ENCODE measurements around the gene BTAF1.
A peak's percentile ranks its signal among the peaks of the same experiment; 100 is the strongest.

Gene BTAF1

DNA sequence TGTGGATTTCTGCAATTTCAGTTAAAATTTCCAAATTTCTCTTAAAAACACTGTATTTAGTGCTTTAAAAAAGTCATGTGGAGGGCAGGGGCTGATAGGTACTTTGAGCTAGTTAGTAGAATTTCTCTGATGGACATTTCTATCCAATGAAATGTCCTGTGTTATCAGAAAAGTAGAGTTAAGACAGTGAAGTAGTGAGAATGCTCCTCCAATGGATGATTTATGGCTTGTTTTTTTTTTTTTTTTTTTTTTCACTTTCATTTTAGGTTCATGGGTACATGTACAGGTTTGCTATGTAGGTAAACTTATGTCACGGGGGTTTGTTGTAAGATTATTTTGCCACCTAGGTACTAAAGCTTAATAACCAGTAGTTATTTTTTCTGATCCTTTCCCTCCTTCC, 55.0 kb downstream of the BTAF1 start:
- DNase-seq (ENCODE audit: low read depth), result no peak

DNA sequence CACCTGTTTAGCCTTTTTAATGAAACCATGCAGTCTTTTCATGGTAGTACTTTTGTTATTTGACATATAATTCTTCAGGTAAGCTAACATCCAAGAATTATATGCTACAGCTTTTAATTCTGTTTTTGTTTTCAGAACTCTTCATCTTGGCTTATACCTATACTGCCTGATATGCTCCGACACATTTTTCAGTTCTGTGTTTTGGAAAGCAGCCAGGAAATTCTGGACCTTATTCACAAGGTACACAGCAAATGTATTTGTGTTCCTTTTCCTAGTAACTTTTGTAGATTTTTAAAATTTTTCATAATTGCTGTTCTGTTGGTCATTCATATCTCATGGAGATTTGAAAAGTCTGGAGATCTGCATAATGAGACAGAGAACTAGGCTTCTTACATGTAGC, 56.7 kb downstream of the BTAF1 start:
- DNase-seq (ENCODE audit: low read depth), result no peak

DNA sequence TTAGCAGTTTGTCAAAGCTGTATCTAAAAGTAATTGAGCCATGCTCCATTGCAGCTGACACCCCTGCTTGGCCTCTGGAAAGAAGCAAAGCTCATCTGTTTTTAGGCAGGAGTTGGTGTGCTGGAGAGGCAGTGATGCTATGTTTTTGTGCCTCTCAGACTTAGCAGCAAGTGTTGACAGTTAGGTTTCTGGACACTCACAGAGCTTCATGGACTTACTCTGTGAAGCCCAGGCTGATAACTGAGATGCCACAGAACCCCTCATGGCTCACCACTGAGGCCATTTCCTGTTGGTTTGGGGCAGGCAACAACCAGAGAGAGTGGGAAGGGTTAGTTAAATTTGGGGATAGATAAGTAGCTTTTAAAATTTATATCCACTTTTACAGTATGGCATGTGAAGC, 59.8 kb downstream of the BTAF1 start:
- DNase-seq (ENCODE audit: low read depth), result no peak

DNA sequence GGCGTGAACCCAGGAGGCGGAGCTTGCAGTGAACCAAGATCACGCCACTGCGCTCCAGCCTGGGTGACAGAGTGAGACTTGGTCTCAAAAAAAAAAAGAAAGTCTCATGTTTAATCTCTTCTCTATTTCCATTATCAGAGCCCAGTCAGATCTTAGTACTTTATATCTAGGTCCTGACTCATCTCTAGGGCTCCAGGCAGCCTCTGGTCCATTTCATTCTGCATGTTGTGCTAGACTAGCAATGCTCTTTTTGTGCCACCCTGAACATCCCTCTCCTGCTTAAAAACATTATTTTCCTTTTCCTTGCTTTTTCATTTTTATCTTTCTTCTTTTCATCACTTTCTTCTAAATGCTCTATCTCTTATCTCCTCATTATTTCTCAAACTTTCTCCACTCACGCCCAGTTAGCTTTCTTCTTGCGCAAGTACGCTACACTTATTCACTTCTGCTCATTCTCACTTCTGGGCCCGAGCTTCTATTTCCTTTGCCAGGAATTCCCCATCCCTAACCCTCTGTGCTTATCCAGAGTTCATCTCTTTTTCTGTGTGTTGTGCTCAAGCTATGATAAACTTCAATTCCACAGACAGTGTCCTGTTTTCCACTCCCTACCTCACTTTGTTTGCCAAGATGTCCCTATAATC, 63.9 kb downstream of the BTAF1 start:
- DNase-seq (ENCODE audit: low read depth), result peak; percentile 90

DNA sequence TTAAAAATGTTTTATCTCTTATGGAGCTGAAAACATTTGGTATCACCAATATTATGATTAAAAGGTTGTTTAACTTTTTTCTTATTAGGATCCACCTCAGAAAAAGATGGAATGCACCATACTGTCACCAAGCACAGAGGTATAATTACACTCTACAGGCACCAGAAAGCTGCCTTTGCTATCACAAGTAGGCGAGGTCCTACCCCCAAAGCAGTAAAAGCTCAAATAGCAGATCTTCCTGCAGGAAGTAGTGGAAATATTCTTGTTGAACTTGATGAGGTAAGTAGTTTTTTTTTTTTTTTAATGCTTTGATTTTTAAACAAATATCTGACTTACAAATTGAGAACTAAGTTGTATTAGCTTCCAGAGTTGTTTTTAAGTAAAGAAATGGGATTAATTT, 68.5 kb downstream of the BTAF1 start:
- no peak for DNase-seq (ENCODE audit: low read depth)

DNA sequence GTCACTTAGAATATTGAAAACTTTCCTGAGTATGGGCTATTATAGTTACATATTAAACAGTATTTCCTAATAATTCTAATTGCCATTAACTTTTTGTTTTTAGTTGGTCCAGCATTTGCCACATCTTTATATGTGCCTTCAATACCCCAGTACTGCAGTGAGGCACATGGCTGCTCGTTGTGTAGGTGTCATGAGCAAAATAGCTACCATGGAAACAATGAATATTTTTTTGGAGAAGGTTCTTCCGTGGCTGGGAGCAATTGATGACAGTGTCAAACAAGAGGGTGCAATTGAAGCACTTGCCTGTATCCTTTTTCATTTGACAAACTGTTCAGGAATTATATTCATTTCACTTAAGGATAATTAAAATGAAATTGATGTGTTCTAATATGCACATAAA, 72.7 kb downstream of the BTAF1 start:
- DNase-seq (ENCODE audit: low read depth), result no peak

DNA sequence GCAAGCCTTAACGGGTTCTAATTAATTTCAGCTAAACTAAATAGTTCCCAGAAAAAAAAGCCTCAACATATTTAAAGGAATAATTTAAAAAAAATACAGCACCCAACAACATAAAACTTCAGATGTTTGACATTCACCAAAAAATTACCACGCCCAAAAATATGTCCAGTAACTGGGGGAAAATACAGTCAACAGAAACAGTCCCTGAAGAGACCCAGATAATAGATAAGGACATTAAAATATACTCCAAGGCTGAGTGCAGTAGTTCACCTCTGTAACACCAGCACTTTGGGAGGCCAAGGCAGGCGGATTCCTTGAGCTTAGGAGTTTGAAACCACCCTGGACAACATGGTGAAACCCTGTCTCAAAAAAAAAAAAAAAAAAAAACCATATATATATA, 78.0 kb downstream of the BTAF1 start:
- DNase-seq (ENCODE audit: low read depth), result no peak

DNA sequence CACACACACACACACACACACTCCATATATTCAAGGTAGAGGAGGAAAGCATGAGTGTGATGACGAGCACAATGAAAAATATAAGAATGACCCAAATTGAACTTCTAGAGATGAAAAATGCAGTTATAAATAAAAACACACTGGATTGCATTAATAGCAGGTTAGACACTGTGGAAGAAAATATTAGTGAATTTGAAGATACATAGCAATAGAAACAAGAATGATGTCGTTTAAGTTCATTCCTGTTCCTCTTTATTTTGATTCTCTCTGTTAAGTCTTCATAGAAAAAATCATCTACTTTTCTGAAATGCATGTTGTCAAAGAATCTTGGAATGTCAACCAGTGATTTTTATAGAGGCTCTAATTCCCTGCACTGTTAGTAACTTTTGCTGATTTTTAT, 78.4 kb downstream of the BTAF1 start:
- DNase-seq (ENCODE audit: low read depth), result no peak

DNA sequence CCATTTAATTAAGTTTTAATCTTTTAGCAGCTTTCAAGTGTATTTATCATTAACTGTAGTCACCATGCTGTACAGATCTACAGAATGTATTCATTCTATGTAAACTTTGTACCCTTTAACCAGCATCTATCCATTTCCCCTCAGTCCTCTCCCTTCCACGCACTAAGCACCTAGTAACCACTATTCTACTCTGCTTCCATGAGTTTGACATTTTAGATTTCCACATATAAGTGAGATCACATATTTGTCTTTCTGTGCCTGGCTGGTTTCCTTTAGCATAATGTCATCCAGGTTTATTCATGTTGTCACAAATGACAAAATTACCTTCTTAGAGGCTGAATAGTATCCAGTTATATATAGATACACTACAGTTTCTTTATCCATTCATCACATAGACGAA, 79.7 kb downstream of the BTAF1 start:
- no peak for DNase-seq (ENCODE audit: low read depth)

DNA sequence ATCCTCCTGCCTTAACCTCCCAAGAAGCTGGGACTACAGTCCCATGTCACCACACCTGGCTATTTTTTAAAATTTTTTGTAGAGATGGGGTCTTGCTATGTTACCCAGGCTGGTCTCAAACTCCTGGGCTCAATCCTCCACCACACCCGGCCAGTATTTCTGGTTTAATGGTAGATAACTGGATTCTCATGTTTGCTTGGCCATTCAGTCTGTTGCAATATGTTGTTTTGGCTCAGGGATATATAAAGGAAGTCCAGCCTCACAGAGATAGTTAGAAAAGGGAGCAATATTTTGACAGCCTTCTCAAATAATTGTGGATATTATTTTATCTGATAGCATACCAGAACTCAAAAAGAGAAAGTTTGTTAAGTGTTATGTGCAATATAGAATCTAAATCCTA, 82.4 kb downstream of the BTAF1 start:
- DNase-seq (ENCODE audit: low read depth), result no peak

DNA sequence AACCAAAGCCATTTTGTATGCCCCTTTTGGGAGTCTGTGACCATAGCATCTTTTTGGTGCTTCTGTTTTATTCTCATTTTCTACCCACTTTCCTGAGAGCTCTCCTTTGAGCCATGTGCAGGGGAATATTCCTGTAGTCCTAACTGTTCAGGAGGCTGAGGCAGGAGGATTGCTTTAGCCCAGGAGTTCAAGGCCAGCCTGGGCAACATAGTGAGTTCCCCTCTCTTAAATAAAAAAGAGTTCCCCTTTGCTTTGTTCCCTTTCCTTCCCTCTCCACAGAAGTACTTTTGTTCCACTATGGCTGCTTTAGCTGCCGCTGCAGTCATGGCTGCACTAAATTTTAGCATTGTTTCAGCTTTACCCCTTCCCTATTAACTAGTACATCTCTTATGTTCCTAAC, 85.9 kb downstream of the BTAF1 start:
- DNase-seq (ENCODE audit: low read depth), result no peak

DNA sequence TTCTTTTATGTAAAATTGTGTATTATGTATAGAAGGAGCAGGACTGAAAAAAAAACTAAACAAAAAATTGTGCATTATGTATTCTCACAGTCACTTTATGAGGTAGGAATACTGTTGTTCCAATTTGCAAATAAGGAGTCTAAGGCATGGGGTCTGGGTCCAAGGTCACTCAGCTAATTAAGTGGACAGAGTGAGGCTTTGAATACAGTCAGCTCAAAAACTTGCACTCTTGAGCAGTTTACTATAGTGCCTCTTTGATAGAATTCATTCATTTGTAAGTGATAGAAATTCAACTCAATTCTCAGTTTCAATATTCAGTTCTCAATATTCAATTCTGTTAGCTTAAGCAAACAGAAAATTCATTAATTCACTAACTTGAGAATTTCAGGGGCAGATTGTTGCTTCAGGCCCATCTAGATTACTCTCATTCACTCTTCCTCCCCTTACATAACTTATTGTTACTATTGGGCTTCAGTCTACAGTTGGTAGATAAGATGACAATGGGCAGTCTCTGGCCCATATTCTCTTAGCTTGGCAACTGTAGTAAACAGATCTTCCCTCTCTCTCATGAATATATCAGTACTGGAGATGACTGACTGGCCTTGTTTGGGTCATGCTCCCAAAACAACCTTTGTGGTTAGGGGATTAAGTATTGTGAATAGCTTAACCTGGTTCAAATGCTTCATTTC, 86.6 kb downstream of the BTAF1 start:
- no peak for DNase-seq (ENCODE audit: low read depth)

DNA sequence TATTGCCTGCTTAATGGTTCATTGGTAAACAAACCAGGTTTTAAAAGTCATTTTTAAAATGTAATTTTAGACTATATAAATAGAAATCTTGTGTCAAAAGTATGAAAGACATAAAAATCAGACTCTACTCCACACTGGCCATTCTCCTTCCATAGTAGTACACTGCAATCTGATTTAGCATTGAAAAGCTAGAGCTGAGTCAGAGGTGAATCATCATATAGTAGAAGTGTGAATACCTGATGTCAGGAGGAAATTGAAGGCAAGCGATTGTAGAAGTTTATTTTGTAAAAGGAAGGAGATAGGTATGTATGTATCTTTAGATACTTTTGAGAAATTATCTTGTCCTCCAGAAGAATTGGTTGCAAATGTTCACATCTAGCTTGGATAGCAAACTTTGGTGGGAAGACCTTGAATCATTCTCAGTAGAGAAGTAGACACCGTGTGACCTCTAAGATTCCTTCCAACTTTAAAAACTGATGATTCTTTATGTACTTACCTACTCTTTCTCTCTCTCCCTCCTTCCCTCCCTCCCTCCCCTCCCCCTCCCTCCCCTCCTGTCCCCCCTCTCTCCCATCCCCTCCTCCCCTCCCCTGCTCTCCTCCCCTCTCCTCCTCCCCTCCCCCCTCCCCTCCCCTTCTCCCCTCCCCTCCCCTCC, 88.1 kb downstream of the BTAF1 start:
- peak; percentile 75 for DNase-seq (ENCODE audit: low read depth)

DNA sequence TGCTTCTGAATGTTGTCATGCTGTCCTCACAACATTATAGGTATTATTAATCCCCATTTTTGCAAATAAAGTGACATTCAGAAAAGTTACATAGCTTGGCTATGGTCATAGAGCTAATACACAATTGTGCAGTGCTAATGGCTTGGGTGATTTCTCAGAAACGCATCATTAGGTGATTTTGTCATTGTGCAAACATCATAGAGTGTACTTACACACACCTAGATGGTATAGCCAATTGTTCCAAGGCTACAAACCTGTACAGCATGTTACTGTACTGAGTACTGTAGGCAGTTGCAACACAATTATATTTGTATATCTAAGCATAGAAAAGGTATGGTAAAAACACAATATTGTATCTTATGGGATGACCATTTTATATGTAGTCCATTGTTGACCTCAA, 91.0 kb downstream of the BTAF1 start:
- DNase-seq (ENCODE audit: low read depth), result no peak

DNA sequence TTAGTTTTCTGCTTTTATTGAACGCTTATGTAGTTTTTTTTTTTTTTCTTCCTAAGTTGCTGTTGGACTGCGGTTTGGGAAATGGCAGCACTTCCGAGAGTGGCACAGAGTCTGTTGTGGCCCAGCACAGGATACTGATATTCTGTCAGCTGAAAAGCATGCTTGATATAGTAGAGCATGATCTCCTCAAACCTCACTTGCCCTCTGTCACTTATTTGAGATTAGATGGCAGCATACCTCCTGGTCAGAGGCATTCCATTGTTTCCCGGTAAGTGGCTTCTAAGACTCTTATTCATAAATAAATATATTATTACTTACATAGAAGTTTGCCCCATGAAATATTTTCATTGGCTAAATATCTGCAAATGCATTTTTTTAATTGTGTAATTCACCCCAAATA, 101.1 kb downstream of the BTAF1 start:
- DNase-seq (ENCODE audit: low read depth), result peak; percentile 19

DNA sequence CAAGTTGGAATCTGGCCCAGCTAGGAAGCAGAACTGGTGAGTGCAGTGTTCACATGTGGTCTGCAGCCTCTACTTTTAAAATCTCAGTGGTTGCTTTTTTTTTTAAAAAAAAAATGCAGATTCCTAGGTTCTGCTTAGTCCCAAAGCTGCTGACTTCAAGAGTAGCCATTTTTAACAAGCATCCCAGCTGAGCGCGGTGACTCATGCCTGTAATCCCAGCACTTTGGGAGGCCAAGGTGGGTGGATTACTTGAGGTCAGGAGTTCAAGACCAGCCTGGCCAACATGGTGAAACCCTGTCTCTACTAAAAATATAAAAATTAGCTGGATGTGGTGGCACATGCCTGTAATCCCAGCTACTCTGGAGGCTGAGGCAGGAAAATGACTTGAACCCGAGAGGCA, 101.8 kb downstream of the BTAF1 start:
- DNase-seq (ENCODE audit: low read depth), result peak; percentile 68

DNA sequence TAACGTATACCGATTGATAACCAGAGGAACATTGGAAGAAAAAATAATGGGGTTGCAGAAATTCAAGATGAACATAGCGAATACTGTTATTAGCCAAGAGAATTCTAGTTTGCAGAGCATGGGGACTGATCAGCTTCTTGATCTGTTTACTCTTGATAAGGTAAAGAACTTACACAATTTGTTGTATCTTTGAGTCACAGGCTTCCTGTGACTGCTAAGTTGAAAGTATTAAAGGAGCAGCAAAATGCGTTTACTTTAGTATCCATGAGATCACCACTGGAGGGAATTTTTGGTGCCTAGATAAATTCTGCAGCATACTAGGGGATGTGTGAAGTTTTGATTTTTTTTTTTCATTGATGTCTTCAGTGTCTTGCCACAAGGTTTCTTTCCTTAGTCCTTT, 103.6 kb downstream of the BTAF1 start:
- peak; percentile 18 for DNase-seq (ENCODE audit: low read depth)

DNA sequence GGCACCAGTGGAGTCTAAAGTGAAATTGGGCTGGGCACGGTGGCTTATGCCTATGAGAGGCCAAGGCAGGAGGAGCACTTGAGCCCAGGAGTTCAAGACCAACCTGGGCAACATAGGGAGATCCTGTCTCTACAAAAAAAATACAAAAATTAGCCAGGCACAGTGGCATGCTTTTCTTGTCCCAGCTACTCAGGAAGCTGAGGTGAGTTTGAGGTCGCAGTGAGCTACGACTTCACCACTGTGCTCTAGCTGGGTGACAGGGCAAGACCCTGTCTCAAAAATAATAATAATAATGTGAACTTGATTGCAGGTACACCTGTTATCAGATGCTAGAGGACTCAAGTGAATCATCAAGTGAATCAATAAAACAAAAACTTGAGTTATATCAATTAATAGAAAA, 108.0 kb downstream of the BTAF1 start:
- no peak for DNase-seq (ENCODE audit: low read depth)

DNA sequence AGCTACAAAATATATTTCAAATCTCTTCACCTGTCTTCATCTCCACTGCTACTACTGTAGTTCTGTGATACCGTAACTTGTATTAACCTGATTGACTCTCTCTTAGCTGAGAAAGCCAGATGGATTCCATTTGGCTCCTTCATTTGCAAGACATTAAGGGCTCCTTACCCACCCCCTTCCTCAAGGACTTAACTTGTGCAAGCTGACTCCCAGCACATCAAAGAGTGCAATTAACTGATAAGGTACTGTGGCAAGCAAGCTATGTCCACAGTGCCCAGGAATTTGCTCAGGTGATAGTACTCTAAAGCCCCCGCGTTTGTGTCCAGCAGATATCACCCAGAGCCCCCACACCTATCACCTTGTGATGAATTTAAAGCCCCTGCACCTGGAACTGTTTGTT, 109.5 kb downstream of the BTAF1 start:
- peak; percentile 8 for DNase-seq (ENCODE audit: low read depth)

DNA sequence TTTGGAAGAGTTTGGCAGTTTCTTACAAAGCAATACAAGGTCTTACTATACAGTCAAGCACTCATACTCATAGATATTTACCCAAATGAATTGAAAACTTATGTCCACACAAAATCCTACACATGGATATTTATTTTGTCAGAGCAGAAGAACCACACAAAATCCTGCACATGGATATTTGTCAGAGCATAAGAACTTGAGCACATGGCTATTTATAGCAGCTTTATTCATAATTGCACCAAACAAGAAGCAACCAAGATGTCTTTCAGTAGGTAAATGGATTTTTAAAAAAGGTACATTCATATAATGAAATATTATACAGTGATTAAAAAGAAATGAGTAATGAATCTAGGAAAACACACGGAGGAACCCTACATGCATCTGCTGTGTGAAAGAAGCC, 115.4 kb downstream of the BTAF1 start:
- no peak for DNase-seq (ENCODE audit: low read depth)

DNA sequence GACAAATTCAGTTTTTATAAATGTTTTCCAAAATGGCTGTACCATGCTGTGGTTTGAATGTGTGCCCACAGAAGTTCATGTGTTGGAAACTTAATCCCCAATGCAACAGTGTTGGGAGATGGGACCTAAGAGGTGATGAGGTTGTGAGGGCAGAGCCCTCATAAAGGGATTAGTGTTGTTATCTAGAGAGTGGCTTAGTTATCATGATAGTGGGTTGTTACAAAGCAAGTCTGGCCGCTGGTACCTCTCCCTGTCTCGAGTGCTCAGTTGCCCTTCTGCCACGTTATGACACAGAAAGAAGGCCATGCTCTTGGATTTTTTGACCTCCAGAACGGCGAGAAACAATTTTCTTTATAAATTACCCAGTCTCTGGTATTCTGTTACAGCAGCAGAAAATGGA, 119.0 kb downstream of the BTAF1 start:
- DNase-seq (ENCODE audit: low read depth), result no peak

DNA sequence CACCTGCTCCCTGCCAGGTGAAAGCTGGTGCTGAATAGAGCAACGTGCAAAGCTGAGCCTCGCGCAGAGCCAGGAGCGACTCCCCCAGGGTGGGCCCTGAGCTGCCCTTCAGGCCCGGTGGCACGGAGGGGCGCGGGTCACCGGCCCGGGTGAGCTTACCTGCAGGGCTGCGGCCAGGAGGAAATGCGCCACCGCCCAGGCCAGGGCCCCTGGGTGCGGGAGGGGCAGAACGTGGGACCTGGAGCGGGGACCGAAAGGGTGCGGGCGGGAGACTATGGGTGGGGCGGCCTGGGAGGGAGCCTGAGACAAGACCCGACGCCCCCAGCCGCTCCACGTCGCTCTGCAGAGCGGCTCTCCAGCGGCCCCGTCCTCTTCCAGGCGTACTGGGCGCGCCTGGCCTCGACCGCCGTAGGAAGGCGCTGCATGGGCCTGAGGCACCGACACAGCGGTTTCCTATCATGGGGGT, 122.1 kb downstream of the BTAF1 start:
- DNase-seq (ENCODE audit: low read depth), result no peak

DNA sequence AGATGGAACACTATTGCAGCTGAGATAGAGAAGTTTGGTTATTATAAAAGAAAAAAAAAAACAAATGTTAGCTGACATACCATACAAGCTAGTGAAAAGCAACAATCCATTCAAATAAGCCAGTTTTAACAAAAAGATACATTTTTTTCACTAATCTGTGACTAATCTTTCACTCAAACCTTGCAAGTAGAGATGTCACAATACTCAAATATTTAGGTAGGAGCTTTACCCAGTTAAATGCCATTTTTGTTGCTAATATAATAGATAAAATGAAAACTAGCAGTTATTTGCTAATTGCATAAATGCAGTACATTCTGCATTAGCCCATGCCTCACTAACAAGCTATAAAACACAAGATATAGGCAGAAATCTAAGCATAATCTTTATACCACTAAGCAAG, 123.6 kb downstream of the BTAF1 start:
- DNase-seq (ENCODE audit: low read depth), result peak; percentile 21

DNA sequence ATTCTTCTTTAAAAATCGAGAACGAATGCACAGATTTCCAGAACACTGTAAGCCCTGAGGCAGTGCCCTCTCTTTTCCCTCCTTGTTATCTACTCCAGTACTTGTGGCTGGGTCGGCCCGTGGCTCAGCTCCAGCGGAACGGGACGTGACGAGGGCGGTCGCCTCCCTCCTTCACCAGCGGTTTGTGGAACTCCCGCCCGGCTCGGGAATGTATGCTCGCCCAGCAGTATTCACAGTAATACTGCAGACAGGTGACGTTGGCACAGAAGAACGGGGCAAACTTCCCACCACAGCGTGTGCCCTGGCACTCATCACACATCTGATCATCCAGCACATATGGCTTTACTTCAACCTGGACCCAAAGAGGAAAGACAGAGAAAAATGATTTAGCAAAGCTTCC, 128.5 kb downstream of the BTAF1 start:
- peak; percentile 23 for DNase-seq (ENCODE audit: low read depth)
